ENCODE measurements around the gene LMNA.

LMNA gene

DNA sequence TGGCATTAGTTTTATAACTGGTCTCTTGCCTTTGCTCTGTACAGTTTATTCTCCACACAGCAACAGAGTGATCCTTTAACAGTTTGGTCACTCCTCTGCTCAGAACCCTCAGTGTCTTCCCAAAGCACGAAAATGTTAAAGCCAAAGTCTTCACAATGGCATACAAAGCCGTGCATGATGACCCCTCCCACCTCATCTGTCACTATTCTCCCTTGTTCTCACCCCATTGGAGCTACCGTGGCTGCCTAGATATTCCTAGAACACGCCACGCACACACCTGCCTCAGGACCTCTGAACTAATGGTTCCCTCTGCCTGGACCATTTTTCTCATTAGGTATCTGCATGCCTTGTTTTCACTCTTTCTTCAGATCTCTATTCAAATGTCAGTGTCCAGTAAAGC is 30.2 kb downstream of the LMNA start:
- no peak for DNase-seq

DNA sequence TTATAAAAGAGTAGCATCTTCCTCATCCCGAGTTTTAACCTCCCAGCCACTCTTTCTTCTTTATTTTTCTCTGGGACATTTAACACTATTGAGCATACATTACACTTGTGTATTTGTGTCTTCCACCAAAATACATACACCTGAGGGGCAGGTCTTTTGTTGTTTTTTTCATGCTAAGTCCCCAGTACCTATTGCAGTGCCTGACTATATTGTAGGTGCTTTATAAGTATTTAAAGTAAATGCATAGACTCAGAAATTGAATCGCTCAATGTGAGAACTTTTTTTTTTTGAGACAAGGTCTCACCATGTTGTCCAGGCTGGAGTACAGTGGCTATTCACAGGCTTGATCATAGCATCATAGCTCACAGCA is 31.1 kb downstream of the LMNA start:
- no peak for DNase-seq

DNA sequence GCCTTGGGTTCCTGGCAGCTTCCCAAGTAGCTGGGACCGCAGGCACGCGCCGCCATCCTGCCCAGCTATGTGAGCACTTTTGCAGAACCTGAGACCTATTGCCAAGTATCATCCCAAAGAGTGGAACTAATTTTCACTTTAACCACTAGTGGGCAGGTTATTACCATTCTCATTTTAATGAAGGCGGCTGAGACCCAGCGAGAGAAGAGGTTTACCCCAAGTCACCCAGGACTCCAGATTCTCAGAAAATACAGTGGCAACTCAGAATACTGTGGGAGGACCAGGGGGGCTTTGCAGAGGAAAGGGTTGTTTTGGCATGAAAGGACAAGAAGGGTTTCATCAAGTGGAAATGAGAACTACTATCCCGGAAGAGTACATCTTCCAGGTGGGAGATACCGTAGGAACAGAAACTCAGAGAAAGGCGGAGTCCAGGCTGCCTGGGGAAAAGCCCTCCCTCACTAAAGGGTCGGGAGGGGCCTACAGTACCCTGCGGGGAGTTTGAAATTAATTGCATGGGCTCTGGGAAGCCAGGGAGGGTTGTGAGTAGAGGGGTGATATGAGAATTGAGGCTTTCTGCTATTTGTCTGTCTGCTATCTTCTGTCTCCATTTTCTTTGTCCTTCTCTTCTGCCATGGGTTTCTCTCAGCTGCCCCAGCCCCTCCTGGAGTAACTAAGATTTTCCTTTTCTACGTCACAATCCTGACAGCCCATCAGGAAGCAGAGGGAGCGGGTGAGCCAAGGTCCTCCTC is 31.7 kb downstream of the LMNA start:
- peak; percentile 70 to 86 for DNase-seq

DNA sequence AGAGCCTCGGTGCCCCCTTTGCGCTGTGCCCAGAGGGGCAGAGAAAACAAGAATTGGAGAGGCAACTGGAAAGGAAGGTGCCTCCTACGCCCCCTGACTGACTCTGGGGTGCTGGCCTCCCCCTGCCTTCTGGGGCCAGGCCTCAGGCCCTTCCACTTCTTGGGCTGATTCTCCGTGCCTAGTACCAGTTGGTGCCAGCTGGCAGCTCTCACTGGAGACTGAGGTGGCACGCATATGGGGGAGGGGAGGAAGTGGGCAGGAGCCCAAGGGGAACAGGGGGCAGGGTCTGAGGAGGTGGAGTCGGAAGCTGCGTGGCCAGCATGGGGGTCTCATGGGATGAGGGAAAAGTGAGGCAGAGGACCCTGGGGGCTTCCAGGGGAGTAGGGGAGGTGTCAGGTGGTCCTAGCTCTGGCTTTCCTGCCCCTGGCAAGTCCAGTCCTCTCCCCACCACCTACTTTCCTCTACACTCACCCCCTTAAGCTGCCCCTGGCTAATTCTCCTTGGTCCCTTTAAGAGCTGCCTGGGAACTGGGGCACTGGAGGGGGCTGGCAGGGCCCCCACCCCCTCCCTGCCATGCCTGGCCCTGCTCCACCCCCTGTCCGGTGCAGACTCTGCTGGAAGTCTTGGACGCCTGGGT is 32.4 kb downstream of the LMNA start:
- peak; percentile 40 to 59 for DNase-seq

- no peak for DNase-seq
Measured at GRCh38 chr1:156148216-156148615, 33.7 kb downstream of the LMNA start.

GRCh38 chr1:156149374-156150332 is 35.1 kb downstream of the LMNA start:
- DNase-seq: no peak

DNA sequence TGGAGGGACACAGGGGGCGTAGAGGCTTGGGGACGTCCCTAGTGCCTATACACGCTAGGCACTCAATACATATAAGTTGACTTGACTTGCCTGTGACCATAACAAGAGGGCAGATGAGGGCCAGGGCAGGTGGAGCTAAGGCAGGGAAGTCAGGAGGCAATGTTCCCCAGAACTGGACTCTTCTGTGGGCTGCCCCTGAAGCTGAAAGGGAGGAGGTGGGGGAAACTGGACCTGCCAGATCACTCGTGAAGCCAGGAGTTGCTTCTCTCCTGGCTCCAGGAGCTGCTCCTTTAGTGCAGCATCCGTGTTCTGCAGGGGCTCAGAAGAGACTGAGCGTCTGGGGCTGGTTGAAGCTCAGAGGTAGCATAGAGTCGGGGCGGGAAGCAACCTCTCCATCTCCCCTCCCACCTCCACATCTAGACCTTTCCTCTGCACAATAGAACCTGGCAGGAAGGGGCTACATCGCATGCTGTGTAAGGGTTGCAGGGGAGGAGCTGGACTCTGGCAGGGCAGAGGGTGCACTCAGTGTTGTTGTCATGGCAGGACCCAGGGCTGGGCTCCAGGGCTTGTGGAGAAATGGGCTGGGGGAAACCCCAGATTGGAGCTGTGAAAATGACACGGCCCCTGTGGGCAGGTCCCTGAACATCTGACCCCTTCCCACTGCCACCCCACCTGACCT is 36.0 kb downstream of the LMNA start:
- DNase-seq: no peak

- DNase-seq: no peak
Measured at GRCh38 chr1:156151093-156151688, 36.7 kb downstream of the LMNA start.

- no peak for DNase-seq
Measured at GRCh38 chr1:156152628-156153027, 38.1 kb downstream of the LMNA start.

DNA sequence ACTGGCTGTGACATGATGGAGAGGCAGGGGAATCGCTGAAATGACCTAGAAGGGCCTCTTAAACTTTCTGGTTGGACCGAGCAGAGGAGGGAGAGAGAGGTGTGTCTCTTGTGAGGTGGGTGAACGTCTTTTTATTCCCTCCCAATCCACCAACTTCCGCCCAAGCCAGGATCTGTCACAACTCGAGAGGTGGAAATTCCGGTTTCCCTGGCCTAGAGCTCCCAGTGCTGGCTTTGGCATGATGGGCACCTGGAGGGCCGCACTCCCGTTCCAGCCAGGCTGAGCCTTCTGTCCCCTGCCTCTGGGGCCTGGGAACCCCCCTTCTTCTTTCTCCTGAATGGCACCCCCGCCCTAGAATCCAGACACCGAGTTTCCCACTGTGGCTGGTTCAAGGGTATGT is 38.9 kb downstream of the LMNA start, which contains the start of gene SEMA4A:
SEMA4A (plus strand) TSS at position 224 of the 400 bp plus-strand sequence. CDS start 994 bp downstream, outside the sequence.
- DNase-seq: no peak

DNA sequence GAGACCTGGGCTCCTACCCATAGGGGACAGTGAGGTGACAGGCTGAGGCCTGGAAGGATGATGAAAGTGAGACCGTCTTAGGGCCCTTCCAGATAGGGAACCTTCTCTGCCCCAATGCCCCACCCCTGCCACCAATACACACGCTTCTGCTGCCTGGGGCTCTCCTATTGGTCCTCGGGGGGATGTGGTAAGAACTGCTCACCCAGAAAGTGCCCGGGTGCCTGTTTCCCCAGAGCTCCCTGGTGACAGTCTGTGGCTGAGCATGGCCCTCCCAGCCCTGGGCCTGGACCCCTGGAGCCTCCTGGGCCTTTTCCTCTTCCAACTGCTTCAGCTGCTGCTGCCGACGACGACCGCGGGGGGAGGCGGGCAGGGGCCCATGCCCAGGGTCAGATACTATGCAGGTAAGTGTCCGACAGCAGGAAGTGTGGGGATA is 39.8 kb downstream of the LMNA start:
- no peak for DNase-seq

- DNase-seq: no peak
Measured at GRCh38 chr1:156155756-156156510, 41.4 kb downstream of the LMNA start.

GRCh38 chr1:156157506-156157905 is 43.0 kb downstream of the LMNA start:
- no peak for DNase-seq

DNA sequence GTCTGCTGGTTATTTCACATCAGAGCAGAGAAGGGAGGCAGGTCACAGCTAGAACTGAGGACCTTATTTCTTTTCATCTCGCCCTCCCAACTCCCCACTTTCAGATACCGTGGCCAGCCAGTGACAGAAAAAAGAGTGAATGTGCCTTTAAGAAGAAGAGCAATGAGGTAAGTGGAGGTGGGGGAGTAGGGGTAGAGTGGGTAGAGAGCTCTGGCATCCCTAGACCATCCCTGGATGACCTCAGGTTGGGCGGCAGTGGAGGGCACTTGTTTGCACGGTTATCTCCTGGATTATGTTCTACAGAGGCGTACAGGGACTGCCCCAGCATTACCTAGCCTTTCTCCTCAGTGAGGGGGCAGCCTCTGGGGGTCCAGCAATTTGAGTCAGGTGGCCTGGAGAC is 43.5 kb downstream of the LMNA start:
- no peak for DNase-seq

GRCh38 chr1:156160000-156160742 is 45.7 kb downstream of the LMNA start:
- DNase-seq: no peak

DNA sequence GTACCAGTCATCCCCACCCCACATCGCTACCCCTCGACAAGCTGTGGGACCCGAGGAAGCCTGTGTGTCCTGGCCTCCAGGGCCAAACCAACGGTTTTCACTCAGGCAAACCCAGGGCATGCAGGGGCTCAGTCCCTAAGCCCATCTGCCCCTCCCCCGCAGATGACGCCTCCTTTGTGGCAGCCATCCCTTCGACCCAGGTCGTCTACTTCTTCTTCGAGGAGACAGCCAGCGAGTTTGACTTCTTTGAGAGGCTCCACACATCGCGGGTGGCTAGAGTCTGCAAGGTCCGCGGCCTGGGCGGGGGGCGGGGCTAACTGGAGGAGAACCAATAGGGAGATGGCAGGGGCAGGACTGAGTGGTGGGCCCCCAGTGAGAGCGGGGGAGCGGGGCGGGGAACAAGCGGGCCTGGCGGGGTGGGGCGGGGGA is 46.2 kb downstream of the LMNA start:
- DNase-seq: no peak

DNA sequence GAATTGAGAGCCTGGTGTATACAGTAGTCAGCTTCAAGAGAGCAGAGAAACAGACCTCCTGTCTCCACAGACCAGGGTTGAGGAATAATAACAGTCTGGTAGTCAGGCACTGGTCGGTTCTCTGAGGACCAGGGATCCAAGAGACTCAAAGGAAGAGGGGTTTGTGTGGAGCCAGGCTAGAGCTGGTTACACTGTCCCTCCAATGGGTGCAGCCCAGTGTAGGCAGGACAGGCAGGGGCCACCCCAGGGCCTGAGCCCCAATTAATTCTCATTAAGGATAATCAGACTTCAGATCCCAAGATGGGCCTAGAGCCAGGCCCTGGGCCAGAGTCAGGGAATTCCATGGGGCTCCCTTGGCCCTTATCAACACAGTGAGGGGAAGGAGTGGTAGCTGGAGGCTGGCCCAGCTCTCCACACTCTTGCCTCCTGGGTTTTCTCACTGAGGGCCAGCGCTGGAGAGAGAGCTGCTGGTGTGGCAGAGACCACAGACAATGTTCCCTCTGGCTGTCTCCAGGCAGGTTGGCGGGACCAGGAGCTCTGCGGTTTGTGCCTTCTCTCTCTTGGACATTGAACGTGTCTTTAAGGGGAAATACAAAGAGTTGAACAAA is 48.0 kb downstream of the LMNA start:
- DNase-seq: no peak

DNA sequence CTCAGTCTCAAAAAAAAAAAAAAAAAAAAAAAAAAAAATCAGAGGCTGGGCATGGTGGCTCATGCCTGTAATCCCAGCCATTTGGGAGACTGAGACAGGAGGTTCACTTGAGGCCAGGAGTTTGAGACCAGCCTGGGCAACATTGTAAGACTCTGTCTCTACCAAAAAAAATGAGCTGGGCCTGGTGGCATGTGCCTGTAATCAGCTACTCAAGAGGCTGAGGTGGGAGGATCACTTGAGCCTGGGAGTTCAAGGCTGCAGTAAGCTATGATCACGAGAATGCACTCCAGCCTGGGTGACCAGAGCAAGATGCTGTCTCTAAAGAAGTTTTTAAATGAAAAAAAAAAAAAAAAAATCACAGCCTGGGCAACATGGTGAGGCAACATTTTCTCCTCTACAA is 49.2 kb downstream of the LMNA start:
- no peak for DNase-seq

DNA sequence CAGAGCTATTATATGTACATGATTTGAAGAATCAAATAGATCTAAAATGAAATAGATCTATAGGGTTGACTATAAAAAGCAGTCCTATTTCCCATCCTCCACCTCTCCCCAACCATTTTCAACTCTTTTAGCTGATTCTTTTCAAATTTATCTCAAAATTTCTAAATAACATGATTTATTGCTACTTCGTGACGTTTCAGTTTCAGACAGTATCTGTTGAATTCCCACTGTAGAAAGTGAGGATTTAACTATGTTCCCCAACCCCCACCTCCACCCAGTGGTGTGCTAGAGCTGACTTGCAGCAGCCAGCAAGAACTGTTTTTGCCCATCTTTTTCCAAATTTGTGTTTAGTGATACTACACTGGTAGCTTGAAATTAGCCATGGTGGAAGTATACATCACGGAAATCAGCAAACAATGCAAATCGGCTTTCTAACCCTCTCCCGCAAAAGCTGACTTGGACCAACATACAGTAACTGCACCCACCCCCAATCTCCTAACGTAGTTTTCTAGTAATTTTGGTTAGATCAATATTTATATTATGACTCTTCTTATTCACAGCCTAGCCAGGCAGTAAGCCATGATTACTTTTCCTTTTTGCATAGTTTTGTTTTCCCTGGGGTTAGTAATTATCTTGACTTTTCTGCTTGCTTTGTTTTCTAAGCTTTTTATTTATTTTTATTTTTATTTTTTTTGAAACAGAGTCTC is 49.8 kb downstream of the LMNA start:
- no peak for DNase-seq

GRCh38 chr1:156165083-156165482 is 50.6 kb downstream of the LMNA start:
- DNase-seq: no peak
